H9 (cell line): Measurements from ENCODE around the gene TAF1A. TPM values are rescaled to one million over a fixed set of nuclear protein-coding genes. Genes with fewer than 3 reads are reported as not detected.
A peak's percentile ranks its signal among the peaks of the same experiment; 100 is the strongest.

Source experiments
- DNase-seq: peaks from one replicate; pipeline ENCODE4 v3.0.0-alpha.2; 2017
- H2AFZ ChIP-seq: one replicate; pipeline ENCODE4 v1.6.1; 2013; ENCODE audit warnings: mild to moderate bottlenecking, low read length, control low read depth, moderate library complexity
- H2AK5ac ChIP-seq: 2 replicates; pipeline ENCODE4 v1.6.1; 2013; ENCODE audit warnings: low read length, control low read depth, mixed read lengths; ENCODE audit not compliant: insufficient read length
- H2BK120ac ChIP-seq: one replicate; pipeline ENCODE4 v1.6.1; 2013; ENCODE audit warnings: low read depth, mild to moderate bottlenecking, low read length, control low read depth, inconsistent platforms; ENCODE audit not compliant: poor library complexity, severe bottlenecking
- H2BK12ac ChIP-seq: 2 replicates; pipeline ENCODE4 v1.6.1; 2013; ENCODE audit warnings: low read length, control low read depth, mixed read lengths, low read depth; ENCODE audit not compliant: insufficient read length
- H2BK15ac ChIP-seq: 2 replicates; pipeline ENCODE4 v1.6.1; 2013; ENCODE audit warnings: low read depth, low read length, control low read depth
- H2BK20ac ChIP-seq: one replicate; pipeline ENCODE4 v1.6.1; 2013; ENCODE audit warnings: low read depth, mild to moderate bottlenecking, low read length, control low read depth, inconsistent platforms; ENCODE audit not compliant: poor library complexity, severe bottlenecking
- H2BK5ac ChIP-seq: 2 replicates; pipeline ENCODE4 v1.6.1; 2013; ENCODE audit warnings: low read length, control low read depth, mixed read lengths; ENCODE audit not compliant: insufficient read length
- H3K14ac ChIP-seq: 2 replicates; pipeline ENCODE4 v1.6.1; 2013; ENCODE audit warnings: low read length, control low read depth; ENCODE audit not compliant: insufficient read depth
- H3K18ac ChIP-seq: 2 replicates; pipeline ENCODE4 v1.6.1; 2013; ENCODE audit warnings: low read depth, mild to moderate bottlenecking, mixed read lengths, low read length, control low read depth; ENCODE audit not compliant: insufficient read length
- H3K23ac ChIP-seq: 2 replicates; pipeline ENCODE4 v1.6.1; 2013; ENCODE audit warnings: low read length, control low read depth, mixed read lengths, low read depth; ENCODE audit not compliant: insufficient read length
- H3K23me2 ChIP-seq: 2 replicates; pipeline ENCODE4 v1.6.1; 2013; ENCODE audit warnings: low read depth, mild to moderate bottlenecking, mixed read lengths, low read length, control low read depth; ENCODE audit not compliant: insufficient read length, poor library complexity, severe bottlenecking
- H3K27ac ChIP-seq: 2 replicates; pipeline ENCODE4 v1.5.1; 2013; ENCODE audit warnings: low read length, control low read depth, mixed read lengths, low read depth; ENCODE audit not compliant: insufficient read length
- H3K27me3 ChIP-seq: 2 replicates; pipeline ENCODE4 v1.6.1; 2013; ENCODE audit warnings: low read length, control low read depth, inconsistent platforms; ENCODE audit not compliant: insufficient read depth
- H3K4ac ChIP-seq: 2 replicates; pipeline ENCODE4 v1.6.1; 2013; ENCODE audit warnings: low read depth, mild to moderate bottlenecking, control low read depth, inconsistent platforms, low read length, moderate library complexity
- H3K4me1 ChIP-seq: 2 replicates; pipeline ENCODE4 v1.6.1; 2013; ENCODE audit warnings: low read length, control low read depth, inconsistent platforms; ENCODE audit not compliant: insufficient read depth
- H3K4me2 ChIP-seq: 2 replicates; pipeline ENCODE4 v1.6.1; 2013; ENCODE audit warnings: low read length, control low read depth, mixed read lengths; ENCODE audit not compliant: insufficient read length, insufficient read depth
- H3K56ac ChIP-seq: 2 replicates; pipeline ENCODE4 v1.6.1; 2013; ENCODE audit warnings: low read depth, mild to moderate bottlenecking, mixed read lengths, low read length, control low read depth; ENCODE audit not compliant: insufficient read length
- H3K79me1 ChIP-seq: 2 replicates; pipeline ENCODE4 v1.6.1; 2013; ENCODE audit warnings: low read depth, mild to moderate bottlenecking, moderate library complexity, low read length, control low read depth, inconsistent platforms; ENCODE audit not compliant: insufficient read depth, poor library complexity, severe bottlenecking
- H3K79me2 ChIP-seq: 2 replicates; pipeline ENCODE4 v1.6.1; 2013; ENCODE audit warnings: low read length, control low read depth, inconsistent platforms; ENCODE audit not compliant: insufficient read depth
- H3K9ac ChIP-seq: 2 replicates; pipeline ENCODE4 v1.6.1; 2013; ENCODE audit warnings: low read length, control low read depth, mixed read lengths; ENCODE audit not compliant: insufficient read length; ENCODE audit errors: extremely low read depth
- H3K9me3 ChIP-seq: one replicate; pipeline ENCODE4 v1.6.1; 2013; ENCODE audit warnings: low read depth, low read length, inconsistent platforms; ENCODE audit not compliant: control insufficient read depth
- H3T11ph ChIP-seq: one replicate; pipeline ENCODE4 v1.6.1; 2013; ENCODE audit warnings: mild to moderate bottlenecking, low read length, control low read depth, inconsistent platforms
- H4K20me1 ChIP-seq: one replicate; pipeline ENCODE4 v1.6.1; 2013; ENCODE audit not compliant: control insufficient read depth, insufficient read length, insufficient read depth
- H4K5ac ChIP-seq: 2 replicates; pipeline ENCODE4 v1.6.1; 2013; ENCODE audit warnings: low read depth, mild to moderate bottlenecking, mixed read lengths, low read length, control low read depth; ENCODE audit not compliant: insufficient read length
- H4K8ac ChIP-seq: replicated peaks from 2 replicates; pipeline ENCODE4 v1.6.1; 2013; ENCODE audit warnings: low read length, control low read depth, mixed read lengths, low read depth; ENCODE audit not compliant: insufficient read length
- H4K91ac ChIP-seq: 2 replicates; pipeline ENCODE4 v1.6.1; 2013; ENCODE audit warnings: low read depth, mild to moderate bottlenecking, moderate library complexity, mixed read lengths, low read length, control low read depth; ENCODE audit not compliant: insufficient read length
- H3K27ac Mint-ChIP-seq, 3 experiments: 2 replicates in 2 of 3; 3 replicates in 1 of 3; pipeline ENCODE4 v1.8.0; 2020 to 2021; ENCODE audit warnings: mixed read lengths in 3 of 3, mild to moderate bottlenecking in 1 of 3, moderate library complexity in 1 of 3
- H3K27me3 Mint-ChIP-seq: 2 replicates; pipeline ENCODE4 v1.8.0; 2021; ENCODE audit warnings: low read depth, mild to moderate bottlenecking, moderate library complexity, mixed read lengths
- H3K36me3 Mint-ChIP-seq, 3 experiments: 2 replicates in 2 of 3; 3 replicates in 1 of 3; pipeline ENCODE4 v1.8.0; 2020 to 2021; ENCODE audit warnings: low read depth in 3 of 3, mixed read lengths in 3 of 3; ENCODE audit not compliant: insufficient read depth in 1 of 3
- H3K4me1 Mint-ChIP-seq, 2 experiments: 2 replicates each; pipeline ENCODE4 v1.8.0; 2020; ENCODE audit warnings: mixed read lengths in 2 of 2
- H3K4me3 Mint-ChIP-seq, 2 experiments: 2 replicates in 1 of 2; 3 replicates in 1 of 2; pipeline ENCODE4 v1.8.0; 2020 to 2021; ENCODE audit warnings: mild to moderate bottlenecking in 2 of 2, mixed read lengths in 2 of 2, moderate library complexity in 1 of 2
- H3K9me3 Mint-ChIP-seq, 2 experiments: 2 replicates in 1 of 2; 3 replicates in 1 of 2; pipeline ENCODE4 v1.8.0; 2020; ENCODE audit warnings: mild to moderate bottlenecking in 2 of 2, mixed read lengths in 2 of 2, moderate library complexity in 1 of 2
- WGBS: extraction: QIAGEN DNeasy Blood & Tissue Kit; methylation state at CpG from one replicate; pipeline ENCODE4 v1.1.7; 2013; ENCODE audit warnings: missing lambda C conversion rate, low lambda C conversion rate, mixed read lengths; ENCODE audit not compliant: insufficient read length; ENCODE audit errors: extremely low coverage; 5-methylcytosine and 5-hydroxymethylcytosine counted together
- total RNA-seq: library from RNA; stranded (reverse); gene quantifications from 2 replicates; pipeline ENCODE4 v1.2.1, GENCODE V29; 2021
- TF ChIP-seq, protein P1 (sequence below): fragments of 200-600 bp; sonication (generic); conservative IDR thresholded peaks from 3 replicates; pipeline ENCODE4 v1.8.0; 2021; ENCODE audit warnings: antibody characterized with exemption, mild to moderate bottlenecking

The TAF1A gene
- total RNA-seq, 1 experiment from 2014 or later, result 14.8 TPM

DNA sequence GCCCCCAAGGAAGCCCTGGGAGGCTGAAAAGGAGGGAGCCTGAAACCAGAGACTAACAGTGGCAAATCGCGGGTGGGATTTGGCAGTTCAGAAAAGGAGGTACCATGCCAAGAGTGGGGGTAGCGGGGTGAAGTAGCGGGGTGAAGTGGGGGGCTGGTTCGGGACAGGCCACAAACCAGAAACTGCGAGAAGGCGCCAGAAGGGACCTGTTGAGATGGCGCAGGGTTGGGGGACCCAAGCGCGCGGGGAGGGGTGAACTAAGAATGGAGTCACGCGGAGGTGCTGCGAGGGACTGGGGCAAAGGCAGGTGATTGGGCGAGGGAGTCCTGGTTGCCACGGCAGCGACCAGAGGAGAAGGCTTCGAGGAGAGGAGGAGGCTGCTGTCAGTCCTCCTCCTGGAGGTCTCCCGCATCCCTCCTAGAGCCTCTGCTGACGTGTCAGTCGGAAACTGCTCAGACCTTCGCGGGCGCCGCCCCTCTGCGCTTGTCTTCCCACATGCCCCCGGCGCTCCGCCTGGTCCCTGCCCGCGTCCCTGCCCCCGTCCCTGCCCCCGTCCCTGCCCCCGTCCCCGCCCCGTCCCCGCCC, 27.7 kb upstream of the TAF1A start:
- H3K27me3 Mint-ChIP-seq, result peaks cover 32% of the 10 kb centered on the region
- WGBS, result no CpG with 5 or more reads among the region's 37 CpGs

More for the DNA sequence above, 27.7 kb upstream of the TAF1A start:
- Histone ChIP-seq H4K91ac (no peak overlapping the region), H3K79me2 (peaks cover 3% of the 10 kb centered on the region; the same call in 1 of the 2 replicates), H4K8ac (no peak overlapping the region), H3K23me2 (peaks cover 10% of the 10 kb centered on the region), H2BK5ac (no peak overlapping the region), H3K4me2 (peak overlapping the region; percentile 55), H4K20me1 (no peaks in the 10 kb centered on the region), H2BK15ac (no peak overlapping the region), H3K18ac (peak overlapping the region; percentile 60), H3K56ac (no peak overlapping the region), H3K4me1 (no peaks in the 10 kb centered on the region), H3K27ac (no peak overlapping the region), H2AK5ac (no peak overlapping the region), H3K14ac (no peak overlapping the region), H3K27me3 (no peaks in the 10 kb centered on the region), H2BK120ac (no peak overlapping the region), H3T11ph (no peak overlapping the region), H4K5ac (no peak overlapping the region), H3K23ac (no peak overlapping the region), H2BK20ac (no peak overlapping the region), H3K9me3 (no peaks in the 10 kb centered on the region), H3K9ac (peak overlapping the region; percentile 25), H2BK12ac (no peak overlapping the region), H2AFZ (no peak overlapping the region), H3K4ac (no peak overlapping the region), H3K79me1 (no peaks in the 10 kb centered on the region)
- peak; percentile 99 for DNase-seq
- TF ChIP-seq, protein P1, sequence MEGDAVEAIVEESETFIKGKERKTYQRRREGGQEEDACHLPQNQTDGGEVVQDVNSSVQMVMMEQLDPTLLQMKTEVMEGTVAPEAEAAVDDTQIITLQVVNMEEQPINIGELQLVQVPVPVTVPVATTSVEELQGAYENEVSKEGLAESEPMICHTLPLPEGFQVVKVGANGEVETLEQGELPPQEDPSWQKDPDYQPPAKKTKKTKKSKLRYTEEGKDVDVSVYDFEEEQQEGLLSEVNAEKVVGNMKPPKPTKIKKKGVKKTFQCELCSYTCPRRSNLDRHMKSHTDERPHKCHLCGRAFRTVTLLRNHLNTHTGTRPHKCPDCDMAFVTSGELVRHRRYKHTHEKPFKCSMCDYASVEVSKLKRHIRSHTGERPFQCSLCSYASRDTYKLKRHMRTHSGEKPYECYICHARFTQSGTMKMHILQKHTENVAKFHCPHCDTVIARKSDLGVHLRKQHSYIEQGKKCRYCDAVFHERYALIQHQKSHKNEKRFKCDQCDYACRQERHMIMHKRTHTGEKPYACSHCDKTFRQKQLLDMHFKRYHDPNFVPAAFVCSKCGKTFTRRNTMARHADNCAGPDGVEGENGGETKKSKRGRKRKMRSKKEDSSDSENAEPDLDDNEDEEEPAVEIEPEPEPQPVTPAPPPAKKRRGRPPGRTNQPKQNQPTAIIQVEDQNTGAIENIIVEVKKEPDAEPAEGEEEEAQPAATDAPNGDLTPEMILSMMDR, result no peak
- Mint-ChIP-seq H3K36me3 (peaks cover 9 to 17% (median 15%) of the 10 kb centered on the region in 3 experiments; a peak in 5 of 7 replicates), H3K4me3 (peak overlapping the region; percentile 78 to 86), H3K4me1 (peaks cover 13 to 14% of the 10 kb centered on the region in 2 experiments; a peak in 3 of 4 replicates), H3K27ac (peak overlapping the region; percentile 81 to 86 (median 83); a peak in 5 of 7 replicates), H3K9me3 (no peaks in the 10 kb centered on the region)
